Upper lobe of left lung (tissue), 4 donors: ENCODE measurements around the gene ATP2B2.

Source experiments
- CTCF ChIP-seq, 6 experiments: fragments of 450-650 bp in 4 of 6; fragments of 200-600 bp in 2 of 6; sonication (generic) in 2 of 6; IDR thresholded peaks; one replicate each; pipeline ENCODE4 v1.5.1; 2016 to 2019; ENCODE audit warnings: antibody characterized with exemption in 6 of 6
- EP300 ChIP-seq, 4 donors: sonication (generic); formaldehyde crosslinking; IDR thresholded peaks; one replicate each; pipeline ENCODE4 v1.5.1; 2017; ENCODE audit warnings: antibody characterized with exemption in 4 of 4, control low read depth in 2 of 4
- POLR2A ChIP-seq, 4 donors: fragments of 450-650 bp; IDR thresholded peaks; one replicate each; pipeline ENCODE4 v1.5.1; 2016 to 2017; ENCODE audit warnings: antibody characterized with exemption in 4 of 4, mild to moderate bottlenecking in 2 of 4
- POLR2AphosphoS5 ChIP-seq, 2 donors: sonication (generic); formaldehyde crosslinking; IDR thresholded peaks; one replicate each; pipeline ENCODE4 v1.5.1; 2017; ENCODE audit warnings: antibody characterized with exemption in 2 of 2

GRCh38 chr3:10281951-10282350 is 223.4 kb downstream of the ATP2B2 start:
- TF ChIP-seq CTCF (IDR thresholded peaks at IDR 0.05) (no peak), POLR2A (IDR thresholded peaks at IDR 0.05) (no peak), POLR2AphosphoS5 (IDR thresholded peaks at IDR 0.05) (no peak), EP300 (IDR thresholded peaks at IDR 0.05) (no peak)
